HepG2 (cell line): ENCODE measurements around the gene CEP250. TPM values are rescaled to one million over a fixed set of nuclear protein-coding genes. Genes with fewer than 3 reads are reported as not detected.

ENCODE experiments used
- EP300 ChIP-seq, 3 experiments: sonication (generic) in 1 of 3; formaldehyde crosslinking in 1 of 3; IDR thresholded peaks; 2 replicates each; pipeline versions ENCODE4 v1.5.1 to v1.6.1; 2011 to 2020; ENCODE audit warnings: low read depth in 2 of 3, low read length in 2 of 3, borderline replicate concordance in 1 of 3, improper control_type of control experiment in 1 of 3, mild to moderate bottlenecking in 1 of 3, missing genetic modification reagents in 1 of 3, moderate library complexity in 1 of 3
- GTF3A ChIP-seq: sonication (generic); formaldehyde crosslinking; conservative IDR thresholded peaks from 2 replicates; pipeline ENCODE4 v1.4.0; 2020; ENCODE audit warnings: mild to moderate bottlenecking, missing genetic modification reagents
- HNF4A ChIP-seq: sonication (generic); formaldehyde crosslinking; IDR thresholded peaks from 2 replicates; pipeline ENCODE4 v1.4.0; 2020; ENCODE audit warnings: missing genetic modification reagents
- MAF1 ChIP-seq: sonication (generic); formaldehyde crosslinking; IDR thresholded peaks from 2 replicates; pipeline ENCODE4 v1.5.0; 2020; ENCODE audit warnings: missing genetic modification reagents, borderline replicate concordance
- NFE2 ChIP-seq: sonication (generic); formaldehyde crosslinking; IDR thresholded peaks from 2 replicates; pipeline ENCODE4 v1.4.0; 2020; ENCODE audit warnings: missing genetic modification reagents
- NR2C2 ChIP-seq: sonication (generic); formaldehyde crosslinking; IDR thresholded peaks from 2 replicates; pipeline ENCODE4 v1.4.0; 2020; ENCODE audit warnings: missing genetic modification reagents, mild to moderate bottlenecking, moderate library complexity, borderline replicate concordance
- PAF1 ChIP-seq: IDR thresholded peaks from 2 replicates; pipeline ENCODE4 v1.6.1; 2016; ENCODE audit warnings: missing genetic modification reagents, missing compliant biosample characterization
- RXRB ChIP-seq: IDR thresholded peaks from 2 replicates; pipeline ENCODE4 v1.6.1; 2016; ENCODE audit warnings: borderline replicate concordance, missing genetic modification reagents, missing compliant biosample characterization
- ZBTB33 ChIP-seq: sonication (generic); formaldehyde crosslinking; IDR thresholded peaks from 2 replicates; pipeline ENCODE4 v1.4.0; 2020; ENCODE audit warnings: missing genetic modification reagents
- ZNF17 ChIP-seq: sonication (generic); formaldehyde crosslinking; IDR thresholded peaks from 2 replicates; pipeline ENCODE4 v1.5.0; 2020; ENCODE audit warnings: mild to moderate bottlenecking, missing genetic modification reagents
- ZNF543 ChIP-seq: sonication (generic); formaldehyde crosslinking; IDR thresholded peaks from 2 replicates; pipeline ENCODE4 v1.4.0; 2020; ENCODE audit warnings: mild to moderate bottlenecking, missing genetic modification reagents
- ZNF598 ChIP-seq: sonication (generic); formaldehyde crosslinking; IDR thresholded peaks from 2 replicates; pipeline ENCODE4 v1.5.1; 2020; ENCODE audit warnings: mild to moderate bottlenecking, missing genetic modification reagents, borderline replicate concordance
- ZNF747 ChIP-seq: sonication (generic); formaldehyde crosslinking; IDR thresholded peaks from 2 replicates; pipeline ENCODE4 v1.8.1; 2023; ENCODE audit warnings: missing genetic modification reagents, mild to moderate bottlenecking, borderline replicate concordance
- ZNF883 ChIP-seq: sonication (generic); formaldehyde crosslinking; IDR thresholded peaks from 2 replicates; pipeline ENCODE4 v1.5.1; 2020; ENCODE audit warnings: mild to moderate bottlenecking, missing genetic modification reagents; ENCODE audit errors: not compliant biosample characterization
- polyA plus RNA-seq, 8 experiments: library from polyadenylated mRNA; depleted of rRNA in 3 of 8; stranded (reverse) in 7 of 8; unstranded in 1 of 8; fragments of >200 nt; fragmentation: Illumina TruSeq in 4 of 8; extraction: Trizol in 4 of 8; gene quantifications; 2 replicates each; pipeline versions ENCODE4 v1.2.1 to v1.2.3, GENCODE V29; 2011 to 2016; ENCODE audit warnings: low read depth in 4 of 8, missing spikeins in 1 of 8, mixed read lengths in 1 of 8; ENCODE audit not compliant: insufficient read depth in 1 of 8
- total RNA-seq, 5 experiments: library from RNA; depleted of rRNA; stranded (reverse); fragments of >200 nt; fragmentation: Illumina TruSeq; extraction: Trizol; gene quantifications; 2 replicates each; pipeline ENCODE4 v1.2.3, GENCODE V29; 2016; ENCODE audit warnings: low read depth in 1 of 5
- TF ChIP-seq, protein P1 (sequence below), 2 experiments: IDR thresholded peaks; 2 replicates each; pipeline ENCODE4 v1.6.1; 2011 to 2012; ENCODE audit warnings: low read length in 2 of 2, borderline replicate concordance in 1 of 2, low read depth in 1 of 2, mild to moderate bottlenecking in 1 of 2, moderate library complexity in 1 of 2
- TF ChIP-seq, protein P2 (sequence below): IDR thresholded peaks from 2 replicates; pipeline ENCODE4 v1.6.1; 2016; ENCODE audit warnings: mild to moderate bottlenecking
- TF ChIP-seq, protein P3 (sequence below): sonication (generic); formaldehyde crosslinking; IDR thresholded peaks from 2 replicates; pipeline ENCODE4 v1.8.0; 2022; ENCODE audit warnings: missing genetic modification reagents, mild to moderate bottlenecking, inconsistent platforms, borderline replicate concordance

CEP250 gene
- total and polyA plus RNA-seq, 2 of the 13 experiments (the other 11 are each of a cell fraction or from before 2014, with no cell fraction given): 28.8 to 55.3 TPM

DNA sequence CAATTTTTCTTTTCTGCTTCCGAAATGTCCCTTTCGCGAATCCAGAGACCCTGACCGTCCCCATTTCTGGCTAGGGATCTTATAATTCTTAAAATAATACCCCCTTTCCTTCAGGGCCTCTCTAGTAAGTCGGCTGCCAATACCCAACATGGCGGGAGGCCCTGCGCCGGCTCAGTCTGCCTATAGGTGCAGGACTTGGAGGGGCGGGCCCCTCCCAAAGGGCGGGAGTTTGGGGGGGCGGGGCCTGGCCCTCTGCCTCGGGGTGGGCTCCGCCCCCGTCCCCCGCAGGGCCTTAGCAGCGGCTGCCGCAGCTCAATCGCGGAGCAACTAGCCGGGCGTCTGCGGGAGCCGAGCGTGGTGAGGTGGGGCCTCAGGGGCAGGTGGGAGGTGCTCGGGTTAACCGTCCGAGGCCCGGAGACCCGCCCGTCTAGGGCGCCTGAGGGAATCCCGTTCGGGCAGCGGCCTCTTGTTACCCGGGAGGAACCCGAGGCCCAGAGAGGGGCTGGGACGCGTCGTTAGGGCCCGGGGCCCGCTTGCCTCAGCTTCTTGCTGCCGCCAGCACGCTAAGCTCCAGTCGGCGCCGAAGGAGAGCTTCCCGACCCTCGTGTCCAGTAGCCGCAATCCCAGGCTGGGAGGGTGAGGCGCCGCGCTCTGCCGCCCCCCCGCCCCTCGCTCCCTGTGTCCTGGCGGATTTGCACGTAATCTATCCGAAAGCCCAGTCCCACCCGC is at the start of gene CEP250 (continued):
- TF ChIP-seq ZBTB33 (CRISPR knock-in tag) (no peak), NR2C2 (CRISPR knock-in tag) (peak; percentile 53; the same call in 1 of the 2 replicates), GTF3A (CRISPR knock-in tag) (peak; percentile 70), MAF1 (CRISPR knock-in tag) (peak; percentile 32; the same call in 1 of the 2 replicates), ZNF747 (CRISPR knock-in tag) (peak; percentile 92), ZNF543 (CRISPR knock-in tag) (peak; percentile 83; the same call in 1 of the 2 replicates), HNF4A (CRISPR knock-in tag) (no peak; the same call in 1 of the 2 replicates), RXRB (CRISPR knock-in tag) (peak; percentile 67), ZNF17 (peak; percentile 78; the same call in 1 of the 2 replicates), ZNF883 (peak; percentile 90), EP300 (IDR thresholded peaks at IDR 0.05; ENCODE audit: low read depth in 2 of 2, low read length in 2 of 2) (no peak), EP300 (CRISPR knock-in tag; IDR thresholded peaks at IDR 0.05; ENCODE audit: borderline replicate concordance) (peak; percentile 54), PAF1 (CRISPR knock-in tag) (no peak), NFE2 (CRISPR knock-in tag) (no peak), ZNF598 (CRISPR knock-in tag) (peak; percentile 64; the same call in 1 of the 2 replicates)
- TF ChIP-seq, protein P1, sequence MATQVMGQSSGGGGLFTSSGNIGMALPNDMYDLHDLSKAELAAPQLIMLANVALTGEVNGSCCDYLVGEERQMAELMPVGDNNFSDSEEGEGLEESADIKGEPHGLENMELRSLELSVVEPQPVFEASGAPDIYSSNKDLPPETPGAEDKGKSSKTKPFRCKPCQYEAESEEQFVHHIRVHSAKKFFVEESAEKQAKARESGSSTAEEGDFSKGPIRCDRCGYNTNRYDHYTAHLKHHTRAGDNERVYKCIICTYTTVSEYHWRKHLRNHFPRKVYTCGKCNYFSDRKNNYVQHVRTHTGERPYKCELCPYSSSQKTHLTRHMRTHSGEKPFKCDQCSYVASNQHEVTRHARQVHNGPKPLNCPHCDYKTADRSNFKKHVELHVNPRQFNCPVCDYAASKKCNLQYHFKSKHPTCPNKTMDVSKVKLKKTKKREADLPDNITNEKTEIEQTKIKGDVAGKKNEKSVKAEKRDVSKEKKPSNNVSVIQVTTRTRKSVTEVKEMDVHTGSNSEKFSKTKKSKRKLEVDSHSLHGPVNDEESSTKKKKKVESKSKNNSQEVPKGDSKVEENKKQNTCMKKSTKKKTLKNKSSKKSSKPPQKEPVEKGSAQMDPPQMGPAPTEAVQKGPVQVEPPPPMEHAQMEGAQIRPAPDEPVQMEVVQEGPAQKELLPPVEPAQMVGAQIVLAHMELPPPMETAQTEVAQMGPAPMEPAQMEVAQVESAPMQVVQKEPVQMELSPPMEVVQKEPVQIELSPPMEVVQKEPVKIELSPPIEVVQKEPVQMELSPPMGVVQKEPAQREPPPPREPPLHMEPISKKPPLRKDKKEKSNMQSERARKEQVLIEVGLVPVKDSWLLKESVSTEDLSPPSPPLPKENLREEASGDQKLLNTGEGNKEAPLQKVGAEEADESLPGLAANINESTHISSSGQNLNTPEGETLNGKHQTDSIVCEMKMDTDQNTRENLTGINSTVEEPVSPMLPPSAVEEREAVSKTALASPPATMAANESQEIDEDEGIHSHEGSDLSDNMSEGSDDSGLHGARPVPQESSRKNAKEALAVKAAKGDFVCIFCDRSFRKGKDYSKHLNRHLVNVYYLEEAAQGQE (IDR thresholded peaks at IDR 0.05; ENCODE audit: borderline replicate concordance in 1 of 2, low read depth in 1 of 2, low read length in 2 of 2): peak in 1 of 2 experiments; percentile 68; a peak in 2 of 4 replicates
- TF ChIP-seq, protein P2, sequence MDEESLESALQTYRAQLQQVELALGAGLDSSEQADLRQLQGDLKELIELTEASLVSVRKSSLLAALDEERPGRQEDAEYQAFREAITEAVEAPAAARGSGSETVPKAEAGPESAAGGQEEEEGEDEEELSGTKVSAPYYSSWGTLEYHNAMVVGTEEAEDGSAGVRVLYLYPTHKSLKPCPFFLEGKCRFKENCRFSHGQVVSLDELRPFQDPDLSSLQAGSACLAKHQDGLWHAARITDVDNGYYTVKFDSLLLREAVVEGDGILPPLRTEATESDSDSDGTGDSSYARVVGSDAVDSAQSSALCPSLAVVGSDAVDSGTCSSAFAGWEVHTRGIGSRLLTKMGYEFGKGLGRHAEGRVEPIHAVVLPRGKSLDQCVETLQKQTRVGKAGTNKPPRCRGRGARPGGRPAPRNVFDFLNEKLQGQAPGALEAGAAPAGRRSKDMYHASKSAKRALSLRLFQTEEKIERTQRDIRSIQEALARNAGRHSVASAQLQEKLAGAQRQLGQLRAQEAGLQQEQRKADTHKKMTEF (CRISPR knock-in tag): peak; percentile 96
- TF ChIP-seq, protein P3, sequence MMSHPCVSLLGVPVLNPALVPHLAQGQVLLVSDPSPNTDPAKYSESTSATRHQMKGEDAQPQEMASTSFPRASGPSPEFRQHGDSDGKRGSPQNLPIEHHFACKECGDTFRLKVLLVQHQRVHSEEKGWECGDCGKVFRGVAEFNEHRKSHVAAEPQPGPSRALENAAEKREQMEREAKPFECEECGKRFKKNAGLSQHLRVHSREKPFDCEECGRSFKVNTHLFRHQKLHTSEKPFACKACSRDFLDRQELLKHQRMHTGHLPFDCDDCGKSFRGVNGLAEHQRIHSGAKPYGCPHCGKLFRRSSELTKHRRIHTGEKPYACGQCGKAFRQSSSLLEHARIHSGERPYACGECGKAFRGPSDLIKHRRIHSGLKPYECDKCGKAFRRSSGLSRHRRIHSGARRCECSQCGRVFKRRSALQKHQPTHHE: peak; percentile 97
